ENCODE measurements around the gene EGR2.

The EGR2 gene

DNA sequence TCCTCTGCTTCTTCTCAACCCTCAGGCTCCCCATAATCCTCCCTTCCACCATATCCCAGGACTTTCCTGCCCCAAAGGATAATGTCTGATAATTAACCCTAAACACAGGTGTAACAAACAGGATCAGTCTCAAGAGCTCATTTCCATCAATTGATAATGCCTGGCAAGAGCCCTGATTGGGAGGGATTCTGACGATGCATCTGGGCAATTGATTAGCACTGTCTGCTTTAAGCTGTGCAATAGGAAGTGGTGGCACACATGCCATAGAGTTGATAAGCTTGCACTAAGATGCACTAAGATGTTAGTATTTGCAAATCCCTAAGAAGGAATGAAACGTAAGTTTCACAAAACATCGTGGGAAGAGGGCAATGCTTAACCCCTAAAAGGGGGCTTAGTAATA lies 27.4 kb upstream of the EGR2 start:
- TF ChIP-seq, protein P1, sequence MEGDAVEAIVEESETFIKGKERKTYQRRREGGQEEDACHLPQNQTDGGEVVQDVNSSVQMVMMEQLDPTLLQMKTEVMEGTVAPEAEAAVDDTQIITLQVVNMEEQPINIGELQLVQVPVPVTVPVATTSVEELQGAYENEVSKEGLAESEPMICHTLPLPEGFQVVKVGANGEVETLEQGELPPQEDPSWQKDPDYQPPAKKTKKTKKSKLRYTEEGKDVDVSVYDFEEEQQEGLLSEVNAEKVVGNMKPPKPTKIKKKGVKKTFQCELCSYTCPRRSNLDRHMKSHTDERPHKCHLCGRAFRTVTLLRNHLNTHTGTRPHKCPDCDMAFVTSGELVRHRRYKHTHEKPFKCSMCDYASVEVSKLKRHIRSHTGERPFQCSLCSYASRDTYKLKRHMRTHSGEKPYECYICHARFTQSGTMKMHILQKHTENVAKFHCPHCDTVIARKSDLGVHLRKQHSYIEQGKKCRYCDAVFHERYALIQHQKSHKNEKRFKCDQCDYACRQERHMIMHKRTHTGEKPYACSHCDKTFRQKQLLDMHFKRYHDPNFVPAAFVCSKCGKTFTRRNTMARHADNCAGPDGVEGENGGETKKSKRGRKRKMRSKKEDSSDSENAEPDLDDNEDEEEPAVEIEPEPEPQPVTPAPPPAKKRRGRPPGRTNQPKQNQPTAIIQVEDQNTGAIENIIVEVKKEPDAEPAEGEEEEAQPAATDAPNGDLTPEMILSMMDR (IDR thresholded peaks at IDR 0.05; ENCODE audit: control extremely low read depth, extremely low read depth, low read depth, missing control alignments) = no peak
- ChIA-PET CTCF (interaction anchor here (0.9 to 1.6 kb wide), 8 partner anchors 8 to 406 kb away, joined by 3 to 11 read pairs (median 4); no protein-coding TSS in a partner anchor), POLR2A (interaction anchor here (0.6 to 1.0 kb wide), 2 partner anchors 27 to 282 kb away, joined by 3 read pairs; no protein-coding TSS in a partner anchor)
- no peak for DNase-seq (ENCODE audit: extremely low spot score)

DNA sequence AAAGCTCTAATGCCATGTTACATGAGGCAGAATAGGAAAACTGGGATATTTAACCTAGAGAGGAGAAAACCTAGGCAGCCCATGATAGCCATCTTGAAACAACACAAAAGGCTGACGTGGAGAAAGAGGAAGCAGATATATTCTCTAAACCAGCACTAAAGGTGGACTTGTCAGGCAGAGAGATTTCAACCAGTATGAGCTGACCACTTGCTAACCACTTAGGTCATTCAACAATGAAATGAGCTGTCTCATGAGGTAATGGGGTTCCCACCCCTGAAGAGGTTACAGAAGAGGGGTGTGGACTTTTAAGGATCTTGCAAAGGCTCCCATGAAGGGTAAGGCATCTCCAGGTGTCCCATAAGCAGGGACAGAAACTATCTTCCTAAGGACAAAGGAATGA lies 26.8 kb upstream of the EGR2 start:
- ChIA-PET CTCF (interaction anchor here (0.9 to 1.6 kb wide), 8 partner anchors 8 to 405 kb away, joined by 3 to 11 read pairs (median 4); no protein-coding TSS in a partner anchor), POLR2A (interaction anchor here (0.6 to 1.0 kb wide), 2 partner anchors 26 to 282 kb away, joined by 3 read pairs; no protein-coding TSS in a partner anchor)
- TF ChIP-seq, protein P1 (IDR thresholded peaks at IDR 0.05; ENCODE audit: control extremely low read depth, extremely low read depth, low read depth, missing control alignments) = no peak
- DNase-seq (ENCODE audit: extremely low spot score) = no peak

GRCh38 chr10:62839590-62839989 lies 23.4 kb upstream of the EGR2 start:
- TF ChIP-seq, protein P1 (IDR thresholded peaks at IDR 0.05; ENCODE audit: control extremely low read depth, extremely low read depth, low read depth, missing control alignments) = no peak
- ChIA-PET CTCF (interaction anchor here (1.5 kb wide), 1 partner anchor 22 kb away, joined by 5 read pairs; no protein-coding TSS in a partner anchor), POLR2A (no interaction called here)
- DNase-seq (ENCODE audit: extremely low spot score) = no peak

- ChIA-PET POLR2A (interaction anchor here (0.6 to 1.0 kb wide), 2 partner anchors 14 to 21 kb away, joined by 3 to 9 read pairs; no protein-coding TSS in a partner anchor), CTCF (interaction anchor here (0.9 to 8.4 kb wide), 13 partner anchors 12 to 324 kb away, joined by 3 to 67 read pairs (median 3); partner anchors contain the start of gene EGR2)
- TF ChIP-seq, protein P1 (IDR thresholded peaks at IDR 0.05; ENCODE audit: control extremely low read depth, extremely low read depth, low read depth, missing control alignments) = no peak
- DNase-seq (ENCODE audit: extremely low spot score) = no peak
Measured at GRCh38 chr10:62831346-62831745, 15.2 kb upstream of the EGR2 start.

DNA sequence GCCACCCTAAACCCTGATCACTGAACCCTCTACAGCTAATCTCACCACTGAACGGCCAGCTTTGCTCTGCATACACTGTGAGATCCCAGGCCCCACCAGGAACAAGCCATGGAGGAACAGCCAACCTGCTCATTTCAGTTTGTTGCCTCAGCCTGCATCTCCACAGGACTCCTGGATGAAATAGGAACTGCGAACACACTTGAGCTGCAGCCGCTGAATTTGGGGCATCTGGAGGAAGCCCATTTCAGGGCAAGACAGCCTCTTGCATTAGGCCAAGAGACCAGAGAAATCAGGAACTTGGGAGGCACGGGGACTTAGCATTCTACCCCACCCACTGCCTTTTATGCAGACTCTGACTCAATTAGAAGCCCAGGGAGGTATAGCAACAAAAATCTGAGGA lies 14.5 kb upstream of the EGR2 start:
- CTCF ChIA-PET = interaction anchor here (0.9 to 8.4 kb wide), 11 partner anchors 9 to 253 kb away, joined by 3 to 67 read pairs (median 3); partner anchors contain the start of gene EGR2

GRCh38 chr10:62829622-62830021 lies 13.5 kb upstream of the EGR2 start:
- ChIA-PET POLR2A (no interaction called here), CTCF (interaction anchor here (1.3 to 8.4 kb wide), 5 partner anchors 8 to 241 kb away, joined by 3 to 67 read pairs (median 3); partner anchors contain the start of gene EGR2)
- DNase-seq (ENCODE audit: extremely low spot score) = no peak
- TF ChIP-seq, protein P1 (IDR thresholded peaks at IDR 0.05; ENCODE audit: control extremely low read depth, extremely low read depth, low read depth, missing control alignments) = no peak

More for the DNA sequence above, 14.5 kb upstream of the EGR2 start:
- TF ChIP-seq, protein P1 (IDR thresholded peaks at IDR 0.05; ENCODE audit: control extremely low read depth, extremely low read depth, low read depth, missing control alignments) = no peak
- POLR2A ChIA-PET = interaction anchor here (0.6 kb wide), 1 partner anchor 13 kb away, joined by 9 read pairs; no protein-coding TSS in a partner anchor
- no peak for DNase-seq (ENCODE audit: extremely low spot score)

Measured in GM10248 (cell line).